ENCODE data around the gene NCCRP1.
A peak's percentile ranks its signal among the peaks of the same experiment; 100 is the strongest.
"Not testable (repeated sequence)": the region's sequence is repeated elsewhere in the genome, so short reads cannot be mapped to it uniquely, and the experiment has no call there.

NCCRP1 gene

DNA sequence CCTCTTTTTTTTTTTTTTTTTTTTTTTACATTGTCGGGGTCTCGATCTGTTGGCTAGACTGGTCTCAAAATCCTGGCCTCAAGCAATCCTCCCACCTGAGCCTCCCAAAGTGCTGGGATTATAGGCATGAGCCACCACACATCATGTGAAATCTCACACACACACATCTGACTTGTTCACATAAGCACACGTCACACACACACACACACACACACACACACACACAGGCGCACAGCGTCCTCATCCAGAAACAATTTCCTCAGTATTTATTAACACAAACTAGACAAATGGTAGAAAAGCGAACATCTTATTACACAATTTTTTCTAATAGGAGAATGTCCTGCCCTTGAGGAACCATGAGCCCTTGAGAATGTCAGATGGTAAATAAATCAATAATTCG lies 12.4 kb downstream of the NCCRP1 start:
- no peak for DNase-seq

DNA sequence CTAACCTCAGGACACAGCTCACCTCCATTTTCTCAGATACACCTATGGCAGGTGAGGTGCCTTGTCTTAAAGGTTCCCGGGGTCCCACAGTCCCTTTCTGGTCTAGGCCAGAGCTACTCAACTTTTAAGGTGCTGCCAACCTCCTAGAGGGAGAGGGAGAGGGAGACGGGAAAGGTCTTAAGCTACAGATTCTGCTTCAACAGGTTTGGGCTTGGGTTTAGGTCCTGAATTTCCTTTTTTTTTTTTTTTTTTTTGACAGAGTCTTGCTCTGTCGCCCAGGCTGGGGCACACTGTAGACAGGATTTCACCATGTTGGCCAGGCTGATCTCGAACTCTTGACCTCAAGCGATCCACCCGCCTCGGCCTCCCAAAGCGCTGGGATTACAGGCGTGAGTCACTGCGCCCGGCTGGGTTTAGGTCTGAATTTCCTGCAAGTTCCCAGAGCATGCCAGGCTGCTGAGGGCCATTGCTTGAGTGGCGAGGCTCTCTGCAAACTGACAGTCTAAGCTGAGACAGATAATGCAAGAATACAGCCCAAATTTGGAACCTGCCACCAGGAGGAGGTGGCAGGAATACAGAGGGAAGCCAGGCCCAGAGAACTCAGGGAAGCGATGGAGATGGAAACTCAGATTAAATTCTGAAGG lies 15.1 kb downstream of the NCCRP1 start:
- DNase-seq = no peak

DNA sequence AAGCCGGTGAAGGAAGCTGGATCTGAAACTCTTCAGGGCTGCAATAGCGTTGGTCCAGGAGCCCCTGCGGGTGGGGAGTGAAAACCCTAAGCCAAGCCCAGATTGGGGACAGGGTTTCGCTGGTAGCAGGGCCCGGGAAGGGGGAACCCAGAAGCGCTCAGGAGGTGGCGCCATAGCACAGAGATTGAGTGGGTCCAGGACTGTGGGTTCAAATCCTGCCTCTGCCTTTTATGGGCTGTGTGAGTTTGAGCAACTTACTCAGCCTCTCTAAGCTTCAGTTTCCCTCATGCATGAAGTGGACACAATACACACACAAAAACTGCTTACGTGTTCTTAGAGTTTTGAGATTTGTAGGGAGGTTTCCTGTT lies 15.6 kb downstream of the NCCRP1 start:
- peak; percentile 6 for DNase-seq

DNA sequence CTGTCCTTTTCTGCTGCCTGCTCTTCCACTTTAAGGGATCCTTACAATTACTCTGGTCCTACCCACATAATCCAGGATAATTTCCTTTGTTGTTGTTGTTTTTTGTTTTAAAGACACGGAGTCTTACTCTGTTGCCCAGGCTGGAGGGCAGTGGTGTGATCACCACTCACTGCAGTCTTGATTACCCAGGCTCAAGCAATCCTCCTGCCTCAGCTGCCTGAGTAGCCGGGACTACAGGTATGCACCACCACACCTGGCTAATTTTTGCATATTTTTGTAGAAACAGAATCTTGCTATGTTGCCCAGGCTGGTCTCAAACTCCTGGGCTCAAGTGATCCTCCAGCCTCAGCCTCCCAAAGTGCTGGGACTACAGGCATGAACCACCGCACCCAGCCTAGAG lies 18.6 kb downstream of the NCCRP1 start:
- DNase-seq = not testable (repeated sequence)

DNA sequence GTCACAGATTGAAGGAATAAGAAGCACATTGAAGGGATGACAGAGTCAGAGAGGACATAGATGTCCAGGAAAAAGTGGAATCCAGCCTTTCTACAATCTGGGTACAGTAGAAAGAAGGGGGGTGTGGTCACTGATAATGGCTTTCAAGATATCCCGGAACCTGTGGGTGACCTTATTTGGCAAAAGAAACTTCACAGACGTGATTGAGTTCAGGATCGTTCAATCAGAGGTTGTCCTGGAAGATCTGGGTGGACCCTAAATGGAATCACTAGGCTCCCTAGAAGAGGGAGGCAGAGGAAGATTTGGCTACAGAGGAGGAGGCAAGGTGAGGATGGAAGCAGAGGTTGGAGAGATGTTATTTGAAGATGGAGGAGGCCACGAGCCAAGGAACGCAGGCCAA lies 20.3 kb downstream of the NCCRP1 start:
- DNase-seq = no peak

DNA sequence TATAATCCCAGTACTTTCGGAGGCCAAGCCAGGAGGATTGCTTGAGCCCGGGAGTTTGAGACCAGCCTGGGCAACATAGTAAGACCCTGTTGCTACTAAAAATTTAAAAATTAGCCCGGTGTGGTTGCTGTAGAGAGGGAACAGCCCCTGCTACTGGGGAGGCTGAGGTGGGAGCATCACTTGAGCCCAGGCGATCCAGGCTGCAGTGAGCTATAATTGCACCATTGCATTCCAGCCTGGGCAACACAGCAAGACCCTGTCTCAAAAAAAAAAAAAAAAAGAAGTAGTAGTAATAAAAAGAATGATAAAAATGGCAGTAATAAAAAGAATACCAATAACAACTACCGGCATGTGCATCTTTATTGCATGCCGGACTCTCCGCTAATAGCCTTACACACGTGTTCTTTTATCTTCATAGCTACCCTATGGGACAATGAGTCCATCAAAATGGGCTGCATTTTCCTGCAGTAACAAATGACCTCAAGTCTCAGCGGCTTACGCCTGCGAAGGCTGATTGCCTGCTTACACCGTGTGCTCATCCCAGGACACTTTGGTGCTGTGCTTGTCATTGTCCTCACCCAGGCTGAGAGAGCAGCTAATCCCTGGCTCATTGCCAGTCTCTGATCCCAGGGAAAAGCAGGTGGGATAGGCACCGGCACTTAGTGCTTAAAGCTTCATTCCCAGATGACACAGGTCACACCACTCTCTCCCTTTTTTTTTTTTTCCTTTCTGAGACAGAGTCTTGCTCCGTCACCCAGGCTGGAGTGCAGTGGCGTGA lies 21.7 kb downstream of the NCCRP1 start:
- no peak for DNase-seq

DNA sequence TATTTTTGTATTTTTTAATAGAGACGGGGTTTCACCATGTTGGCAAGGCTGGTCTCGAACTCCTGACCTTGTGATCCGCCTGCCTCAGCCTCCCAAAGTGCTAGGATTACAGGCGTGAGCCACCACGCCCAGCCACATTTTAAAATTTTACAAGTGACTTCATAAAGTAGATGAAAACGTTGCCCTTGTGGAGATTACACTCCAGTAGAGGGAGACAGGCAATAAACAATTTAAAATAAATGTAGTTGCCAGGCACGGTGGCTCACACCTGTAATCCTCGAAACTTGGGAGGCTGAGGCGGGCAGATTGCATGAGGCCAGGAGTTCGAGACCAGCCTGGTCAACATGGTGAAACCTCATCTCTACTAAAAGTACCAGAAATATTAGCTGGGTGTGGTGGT lies 22.3 kb downstream of the NCCRP1 start:
- not testable (repeated sequence) for DNase-seq

DNA sequence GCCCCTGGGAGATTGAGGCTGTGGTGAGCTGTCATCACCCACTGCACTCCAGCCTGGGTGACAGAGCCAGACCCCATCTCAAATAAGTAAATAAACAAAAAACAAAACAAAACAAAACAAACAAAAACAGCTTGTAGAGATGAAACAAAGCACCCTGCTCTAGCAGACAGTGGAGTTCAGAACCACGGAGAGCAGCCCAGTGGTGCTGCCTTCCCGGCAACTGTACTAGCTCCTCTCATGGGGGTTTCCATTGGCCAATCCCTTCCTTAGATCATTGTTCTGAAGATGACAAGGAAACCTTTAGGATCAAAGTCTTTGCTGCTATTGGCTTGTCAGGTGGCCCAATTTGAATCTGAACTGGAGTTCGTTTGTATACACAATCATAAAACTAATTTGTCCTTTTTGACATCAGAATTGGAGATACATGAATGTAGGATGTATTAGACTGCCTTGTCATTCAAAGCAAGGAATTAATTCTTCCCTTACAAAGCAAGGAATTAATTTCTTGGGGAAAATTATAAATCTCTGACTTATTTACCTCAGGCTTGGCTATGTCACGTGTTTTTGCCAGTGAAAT lies 27.0 kb downstream of the NCCRP1 start:
- peak; percentile 7 for DNase-seq

DNA sequence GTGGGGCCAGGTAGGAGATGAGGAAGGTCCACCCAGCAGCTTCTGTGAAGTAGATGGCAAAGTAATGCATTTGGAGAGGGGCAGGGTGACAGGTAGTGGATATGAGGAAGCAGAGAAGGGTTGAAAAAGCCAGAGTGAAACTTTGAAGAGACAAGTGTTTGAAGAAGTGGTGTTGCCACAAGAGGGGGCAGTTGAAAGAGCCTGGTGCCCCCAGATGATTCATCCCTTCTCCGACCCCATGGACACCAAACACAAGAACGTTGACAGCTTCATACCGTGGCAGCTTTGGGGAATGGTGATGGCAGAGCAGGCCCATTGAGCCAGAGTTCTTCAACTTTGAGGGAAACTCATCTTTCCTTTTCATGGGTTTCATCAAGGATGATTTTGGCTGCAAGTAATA lies 28.1 kb downstream of the NCCRP1 start:
- no peak for DNase-seq

DNA sequence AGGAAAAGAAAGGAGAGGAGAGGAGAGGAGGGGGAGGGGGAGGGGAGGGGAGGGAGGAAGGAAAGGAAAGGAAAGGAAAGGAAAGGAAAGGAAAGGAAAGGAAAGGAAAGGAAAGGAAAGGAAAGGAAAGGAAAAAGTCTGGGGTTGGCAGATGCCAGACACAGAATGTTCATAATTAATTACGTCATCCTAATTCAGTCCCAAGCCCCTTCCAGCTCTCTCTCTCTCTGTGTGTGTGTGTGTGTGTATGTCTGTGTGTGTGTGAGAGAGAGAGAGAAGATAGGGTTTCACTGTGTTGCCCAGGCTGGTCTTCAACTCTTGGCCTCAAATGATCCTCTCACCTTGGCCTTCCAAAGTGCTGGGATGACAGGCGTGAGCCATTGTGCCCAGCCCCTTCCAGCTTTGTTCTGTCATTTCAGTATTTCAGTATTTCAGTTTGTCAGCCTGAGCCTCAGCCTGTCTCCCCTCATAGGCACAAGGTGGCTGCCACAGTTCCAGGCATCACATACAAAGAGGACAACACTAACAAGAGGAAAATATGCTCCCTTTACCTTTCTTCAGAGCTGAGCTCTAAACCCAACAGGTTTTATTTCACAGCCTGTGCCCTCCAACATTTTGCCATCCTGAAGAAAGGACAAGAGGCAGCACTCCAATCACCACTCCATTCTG lies 33.5 kb downstream of the NCCRP1 start:
- DNase-seq = no peak

DNA sequence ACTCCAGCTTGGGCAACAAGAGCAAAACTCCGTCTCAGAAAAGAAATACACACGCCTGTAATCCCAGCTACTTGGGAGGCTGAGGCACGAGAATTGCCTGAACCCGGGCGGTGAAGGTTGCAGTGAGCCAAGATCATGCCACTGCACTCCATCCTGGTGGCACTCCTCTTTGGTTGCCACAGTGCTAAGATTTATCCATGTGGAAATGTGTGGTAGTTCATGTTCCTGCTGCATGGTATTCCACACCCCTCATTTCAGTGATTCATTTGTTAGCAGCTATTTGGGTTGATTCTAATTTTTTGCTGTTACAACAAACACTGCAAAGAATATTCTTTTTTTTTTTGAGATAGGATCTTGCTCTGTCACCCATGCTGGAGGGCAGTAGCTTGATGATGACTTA lies 35.9 kb downstream of the NCCRP1 start:
- no peak for DNase-seq

DNA sequence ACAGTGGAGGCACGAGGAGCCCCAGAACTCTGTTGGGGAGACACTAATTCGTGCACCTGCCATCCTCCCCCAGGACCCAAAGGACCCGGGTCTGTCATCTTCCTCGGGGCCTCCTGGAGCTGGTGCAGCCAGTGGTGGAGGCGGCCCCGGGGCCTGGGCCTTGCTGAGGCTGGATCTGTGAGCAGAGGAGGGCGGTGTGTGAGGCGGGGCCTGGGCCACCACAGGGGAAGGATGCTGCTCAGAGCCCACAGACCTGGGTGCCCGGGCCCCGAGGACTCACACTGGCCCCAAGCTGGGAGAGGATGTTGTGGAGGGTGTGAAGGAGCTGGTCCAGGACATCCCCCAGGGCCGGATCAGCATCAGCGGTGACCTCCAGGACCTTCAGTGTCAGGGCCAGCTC lies 39.8 kb downstream of the NCCRP1 start:
- no peak for DNase-seq

DNA sequence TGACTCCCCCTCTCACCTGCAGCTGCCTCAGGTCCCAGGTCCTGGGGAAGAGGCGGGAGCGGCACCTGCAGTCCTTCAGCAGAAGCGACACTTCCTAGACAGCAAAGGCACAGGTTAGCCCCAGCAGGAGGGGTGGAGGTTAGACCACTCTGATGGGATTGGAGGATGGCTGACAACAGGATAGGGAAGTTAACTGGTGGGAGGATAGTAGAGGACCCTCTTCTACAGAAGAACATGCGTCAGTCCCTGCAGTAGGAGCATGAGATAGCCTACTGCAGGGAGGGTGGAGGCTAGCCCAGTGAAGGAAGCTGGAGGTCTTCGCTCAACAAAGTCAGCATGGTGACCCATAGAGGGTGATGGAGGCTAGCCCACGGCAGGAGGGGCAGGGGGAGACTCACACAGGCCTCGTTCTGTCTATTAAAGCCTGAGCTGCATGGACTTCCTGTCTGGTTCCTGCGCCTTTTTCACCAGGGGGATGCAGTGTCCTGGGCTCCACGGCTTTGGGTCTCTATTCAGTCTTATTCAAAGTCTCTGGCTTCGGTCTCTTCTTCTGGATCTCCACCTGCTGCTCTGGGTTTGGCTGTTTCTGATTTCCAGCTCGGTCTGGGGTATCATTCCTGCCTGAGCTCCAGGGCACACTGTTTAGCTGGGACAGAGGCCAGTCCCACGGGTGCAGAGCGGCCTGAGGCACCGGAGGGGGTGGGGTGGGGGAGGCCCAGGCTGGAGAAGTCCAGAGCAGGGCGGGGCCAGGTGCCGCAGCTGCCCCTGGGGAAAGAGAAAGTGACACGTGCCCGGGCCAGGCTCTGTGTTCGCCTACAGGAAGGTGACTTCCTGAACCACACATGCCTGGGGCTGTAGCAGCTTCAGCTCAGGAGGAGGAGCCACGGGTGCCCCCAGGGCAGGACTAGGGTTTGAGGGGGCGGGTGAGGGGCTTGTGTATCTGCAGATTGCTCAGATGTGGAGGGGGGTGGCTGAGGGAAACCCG lies 40.7 kb downstream of the NCCRP1 start:
- DNase-seq = no peak

DNA sequence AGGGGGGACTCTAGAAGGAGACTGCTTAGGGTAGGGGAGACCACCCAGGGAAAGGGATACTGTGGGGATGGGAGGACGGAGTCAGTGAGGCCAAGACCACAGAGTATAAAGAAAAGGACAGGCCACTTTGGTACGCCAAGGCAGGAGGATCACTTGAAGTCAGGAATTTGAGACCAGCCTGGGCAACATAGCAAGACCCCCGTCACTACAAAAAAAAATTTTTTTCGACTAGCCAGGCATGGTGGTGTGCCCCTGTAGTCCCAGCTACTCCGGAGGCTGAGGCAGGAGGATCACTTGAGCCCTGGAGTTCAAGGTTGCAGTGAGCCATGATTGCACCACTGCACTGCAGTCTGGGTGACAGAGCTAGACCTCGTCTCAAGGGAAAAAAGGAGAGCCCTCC lies 41.4 kb downstream of the NCCRP1 start:
- DNase-seq = no peak

DNA sequence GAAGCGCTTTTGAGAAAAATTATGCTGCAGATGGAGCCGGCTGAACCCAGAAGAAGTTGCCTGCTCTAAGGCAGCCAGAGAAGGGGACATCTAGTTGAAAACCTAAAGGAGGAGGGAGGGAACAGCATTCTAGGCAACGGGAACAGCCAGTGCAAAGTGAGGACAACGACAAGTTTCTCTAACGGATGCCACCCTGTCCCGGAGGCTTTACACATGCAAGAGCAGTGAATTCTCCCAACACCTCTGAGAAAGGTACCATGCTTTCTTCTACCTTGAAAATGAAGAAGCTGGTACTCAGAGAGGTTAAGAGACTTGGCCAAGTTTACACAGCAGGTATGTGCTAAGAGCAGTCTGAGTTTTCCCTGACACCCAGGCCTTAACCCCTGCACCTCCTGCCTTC lies 42.2 kb downstream of the NCCRP1 start:
- no peak for DNase-seq

DNA sequence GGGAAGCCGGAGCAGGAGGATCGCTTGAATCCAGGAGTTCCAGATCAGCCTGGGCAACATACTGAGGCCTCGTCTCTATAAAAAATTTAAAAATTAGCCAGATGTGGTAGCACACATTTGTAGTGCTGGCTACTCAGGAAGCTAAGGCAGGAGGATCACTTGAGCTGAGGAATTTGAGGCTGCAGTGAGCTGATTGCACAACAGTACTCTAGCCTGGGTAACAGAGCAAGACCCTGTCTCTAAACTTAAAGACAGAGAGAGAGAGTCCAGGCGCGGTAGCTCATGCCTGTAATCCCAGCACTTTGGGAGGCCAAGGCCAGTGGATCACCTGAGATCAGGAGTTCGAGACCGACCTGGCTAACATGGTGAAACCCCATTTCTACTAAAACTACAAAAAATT lies 43.7 kb downstream of the NCCRP1 start:
- no peak for DNase-seq

DNA sequence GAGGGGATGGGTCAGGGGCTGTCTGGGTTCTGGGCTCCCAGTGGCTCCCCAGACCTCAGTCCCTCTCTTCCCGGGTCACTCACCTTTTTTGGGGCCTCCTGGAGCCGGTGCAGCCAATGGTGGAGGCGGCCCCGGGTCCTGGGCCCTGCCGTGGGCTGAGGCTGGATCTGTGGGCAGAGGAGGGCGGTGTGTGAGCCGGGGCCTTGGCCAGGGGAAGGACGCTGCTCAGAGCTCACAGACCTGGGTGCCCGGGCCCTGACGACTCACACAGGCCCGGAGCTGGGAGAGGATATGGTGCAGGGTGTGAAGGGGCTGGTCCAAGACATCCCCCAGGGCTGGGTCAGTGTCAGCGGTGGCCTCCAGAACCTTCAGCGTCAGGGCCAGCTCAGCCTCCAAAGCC lies 47.0 kb downstream of the NCCRP1 start:
- DNase-seq = not testable (repeated sequence)

DNA sequence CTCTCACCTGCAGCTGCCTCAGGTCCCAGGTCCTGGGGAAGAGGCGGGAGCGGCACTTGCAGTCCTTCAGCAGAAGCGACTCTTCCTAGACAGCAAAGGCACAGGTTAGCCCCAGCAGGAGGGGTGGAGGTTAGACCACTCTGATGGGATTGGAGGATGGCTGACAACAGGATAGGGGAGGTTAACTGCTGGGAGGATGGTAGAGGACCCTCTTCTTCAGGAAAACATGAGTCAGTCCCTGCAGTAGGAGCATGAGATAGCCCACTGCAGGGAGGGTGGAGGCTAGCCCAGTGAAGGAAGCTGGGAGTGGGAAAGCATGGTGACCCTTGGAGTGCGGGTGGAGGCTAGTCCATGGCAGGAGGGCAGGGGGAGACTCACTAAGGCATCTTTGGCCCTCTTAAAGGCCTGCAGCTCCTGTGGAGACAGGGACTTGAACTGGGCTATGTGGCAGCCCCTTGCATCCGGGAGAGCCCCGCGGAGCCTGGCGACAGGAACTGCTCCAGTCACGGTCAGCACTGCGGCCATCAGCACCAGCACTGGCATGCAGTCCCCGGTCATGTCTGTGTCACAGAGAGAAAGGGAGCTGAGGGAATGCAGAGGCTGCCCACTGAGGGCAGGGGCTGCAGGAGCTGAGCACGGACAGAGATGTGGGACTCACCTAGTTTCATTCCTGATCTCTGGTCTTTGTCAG lies 47.8 kb downstream of the NCCRP1 start, which contains the start of gene IFNL3:
TSS of gene IFNL3 (minus strand) at position 597 of the 691 bp plus-strand sequence. CDS start at position 558, 39 bp downstream.
- not testable (repeated sequence) for DNase-seq

DNA sequence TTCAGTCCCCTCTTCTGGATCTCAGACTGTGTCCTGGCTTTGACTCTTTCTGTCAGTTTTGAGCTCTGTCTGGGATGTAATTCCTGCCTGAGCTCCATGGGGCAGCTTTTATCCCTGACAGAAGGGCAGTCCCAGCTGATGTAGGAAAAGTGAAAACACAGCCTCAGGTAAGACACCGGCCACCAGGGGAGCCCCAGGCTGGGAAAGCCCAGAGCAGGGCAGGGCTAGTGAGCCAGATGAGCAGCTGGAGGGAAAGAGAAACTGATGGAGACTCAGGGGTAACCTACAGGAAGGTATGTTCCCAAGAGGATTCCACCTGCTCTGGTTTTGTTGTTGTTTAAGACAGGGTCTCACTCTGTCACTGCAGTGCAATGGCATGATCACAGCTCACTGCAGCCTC lies 48.4 kb downstream of the NCCRP1 start:
- DNase-seq = not testable (repeated sequence)

DNA sequence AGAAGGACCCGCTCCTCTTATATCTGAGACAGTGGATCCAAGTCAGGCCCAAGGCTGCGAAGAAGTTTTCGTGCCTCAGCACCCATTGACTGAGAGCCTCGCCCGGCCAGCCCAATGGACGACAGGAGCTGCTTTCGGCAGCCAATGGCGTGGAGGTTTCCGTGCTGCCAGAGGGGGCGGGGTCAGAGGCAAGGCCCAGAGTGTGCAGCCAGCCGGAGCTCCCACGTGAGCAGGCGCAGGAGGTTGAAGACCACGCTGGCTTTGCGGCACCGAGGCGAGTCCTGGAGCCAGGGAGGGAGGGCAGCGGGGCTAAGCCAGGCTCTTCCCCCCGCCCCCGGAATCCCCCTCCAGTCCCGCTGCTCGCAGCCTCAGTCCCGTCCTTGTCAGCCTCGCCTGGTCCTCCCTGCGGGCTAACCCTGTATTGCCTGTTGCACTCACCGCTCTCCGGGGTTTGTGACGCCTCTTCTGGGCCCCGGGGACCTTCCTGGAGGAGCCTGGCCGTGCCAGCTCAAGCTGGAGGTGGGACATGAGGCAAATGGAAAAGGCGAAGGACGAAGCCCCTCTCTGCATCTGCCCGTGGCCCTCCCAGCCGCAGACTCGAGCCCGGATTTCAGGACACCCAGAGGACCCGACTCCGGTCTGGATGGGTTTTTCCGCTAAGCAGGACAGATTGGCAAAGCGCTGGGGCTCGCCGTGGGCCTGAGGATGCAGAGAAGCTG lies 50.3 kb downstream of the NCCRP1 start:
- peak; percentile 17 for DNase-seq
